HG03135 (cell line): ENCODE measurements around the gene REG1A.

Experiments used
- ATAC-seq: cut with Tn5 transposase; IDR thresholded peaks from one replicate; pipeline ENCODE4 v1.9.1; 2021; ENCODE audit warnings: mild to moderate bottlenecking, moderate library complexity; ENCODE audit not compliant: unreplicated experiment

The REG1A gene

GRCh38 chr2:79124907-79125720 lies 4.8 kb downstream of the REG1A start:
- no peak for ATAC-seq

- ATAC-seq, result no peak
Observed at GRCh38 chr2:79125721-79125985, 5.4 kb downstream of the REG1A start.

- no peak for ATAC-seq
Observed at GRCh38 chr2:79128406-79128805, 8.1 kb downstream of the REG1A start.

GRCh38 chr2:79129260-79129659 lies 9.0 kb downstream of the REG1A start:
- ATAC-seq, result no peak

GRCh38 chr2:79129804-79130203 lies 9.5 kb downstream of the REG1A start:
- ATAC-seq, result no peak

- no peak for ATAC-seq
Observed at GRCh38 chr2:79131687-79132086, 11.4 kb downstream of the REG1A start.

GRCh38 chr2:79138385-79138784 lies 18.1 kb downstream of the REG1A start:
- ATAC-seq, result no peak

- no peak for ATAC-seq
Observed at GRCh38 chr2:79139423-79139822, 19.1 kb downstream of the REG1A start.

- no peak for ATAC-seq
Observed at GRCh38 chr2:79155826-79156476, 35.7 kb downstream of the REG1A start.

GRCh38 chr2:79159030-79159429 lies 38.7 kb downstream of the REG1A start:
- no peak for ATAC-seq

- no peak for ATAC-seq
Observed at GRCh38 chr2:79159653-79160052, 39.4 kb downstream of the REG1A start, which contains the start of gene REG3A. TSS of gene REG3A (minus strand) at chr2:79159753. CDS start at chr2:79159405, 348 bp downstream.

- no peak for ATAC-seq
Observed at GRCh38 chr2:79162132-79162531, 41.8 kb downstream of the REG1A start.

GRCh38 chr2:79162801-79163200 lies 42.5 kb downstream of the REG1A start:
- no peak for ATAC-seq

GRCh38 chr2:79171348-79171958 lies 51.2 kb downstream of the REG1A start:
- no peak for ATAC-seq
